GM12878 (cell line): Measurements from ENCODE around the gene RSPH1. TPM values are rescaled to one million over a fixed set of nuclear protein-coding genes. Genes with fewer than 3 reads are reported as not detected.

Experiments
- ATAC-seq: fragments of 200-7000 bp; cut with Tn5 transposase; 3 replicates; pipeline ENCODE4 v1.9.1; 2020; ENCODE audit warnings: mild to moderate bottlenecking, moderate library complexity
- BruUV-seq: library from RNA; stranded (reverse); fragments of 400-500 nt; replicated peaks from 2 replicates; lab custom pipeline; 2021; lab: Mats Ljungman, UMichigan
- CTCF ChIA-PET: fragments of 300-600 bp; sonication (Branson Sonifier 250); formaldehyde crosslinking; extraction: SDS; loops from one replicate; lab custom pipeline; 2021; ENCODE audit warnings: inconsistent platforms; lab: Yijun Ruan, JAX
- POLR2A ChIA-PET: fragments of 350-600 bp; formaldehyde crosslinking; extraction: SDS; loops from one replicate; lab custom pipeline; 2021; ENCODE audit warnings: inconsistent platforms; lab: Charles Lee
- RAD21 ChIA-PET: fragments of 300-600 bp; sonication (Branson Sonifier 250); formaldehyde crosslinking; loops from one replicate; lab custom pipeline; 2023; ENCODE audit warnings: antibody characterized with exemption; ENCODE audit not compliant: unreplicated experiment; lab: Charles Lee
- SMC1A ChIA-PET: fragments of 300-600 bp; sonication (Branson Sonifier 250); formaldehyde crosslinking; loops from one replicate; lab custom pipeline; 2023; ENCODE audit not compliant: unreplicated experiment, uncharacterized antibody; lab: Charles Lee
- DNase-seq: peaks from one replicate; pipeline ENCODE4 v3.0.0-alpha.2; 2011; ENCODE audit warnings: low read depth, low spot score
- FAIRE-seq: peaks from 3 replicates; lab custom pipeline; 2011; peaks lifted over from hg19 to GRCh38; lab: Jason Lieb, UNC
- H2AFZ ChIP-seq: 2 replicates; pipeline ENCODE4 v1.6.0; 2011; ENCODE audit warnings: low read depth, low read length, control low read depth; ENCODE audit not compliant: control insufficient read depth
- H3K27ac ChIP-seq: 2 replicates; pipeline ENCODE4 v1.5.1; 2011; ENCODE audit warnings: control low read depth; ENCODE audit not compliant: control insufficient read depth, insufficient read depth
- H3K27me3 ChIP-seq, 2 experiments: replicated peaks in 1 of 2; 2 replicates each; pipeline versions ENCODE4 v1.6.0 to v1.6.1; 2011; ENCODE audit warnings: low read length in 1 of 2; ENCODE audit not compliant: control insufficient read depth in 2 of 2, insufficient read depth in 2 of 2
- H3K36me3 ChIP-seq, 2 experiments: 2 replicates each; pipeline ENCODE4 v1.5.1; 2011; ENCODE audit warnings: low read length in 1 of 2; ENCODE audit not compliant: control insufficient read depth in 2 of 2, insufficient read depth in 2 of 2
- H3K4me1 ChIP-seq: 2 replicates; pipeline ENCODE4 v1.6.1; 2011; ENCODE audit warnings: mild to moderate bottlenecking, low read length, moderate library complexity, mixed read lengths; ENCODE audit not compliant: control insufficient read depth, insufficient read depth
- H3K4me2 ChIP-seq: 2 replicates; pipeline ENCODE4 v1.6.0; 2011; ENCODE audit warnings: control low read depth; ENCODE audit not compliant: control insufficient read depth, insufficient read depth
- H3K4me3 ChIP-seq: fragments of 200-600 bp; sonication (generic); 2 replicates; pipeline ENCODE4 v1.5.1; 2016
- H3K79me2 ChIP-seq: 2 replicates; pipeline ENCODE4 v1.6.0; 2011; ENCODE audit warnings: low read length; ENCODE audit not compliant: control insufficient read depth, insufficient read depth
- H3K9ac ChIP-seq: 2 replicates; pipeline ENCODE4 v1.8.0; 2011; ENCODE audit warnings: low read length, control low read depth, mixed read lengths; ENCODE audit not compliant: control insufficient read depth, insufficient read depth
- H3K9me3 ChIP-seq: replicated peaks from 3 replicates; pipeline ENCODE4 v1.5.1; 2011; ENCODE audit warnings: mild to moderate bottlenecking, low read length; ENCODE audit not compliant: control insufficient read depth, insufficient read depth
- H4K20me1 ChIP-seq: 2 replicates; pipeline ENCODE4 v1.6.0; 2011; ENCODE audit not compliant: control insufficient read depth, insufficient read depth
- ATF7 ChIP-seq: fragments of 450-650 bp; IDR thresholded peaks from 2 replicates; pipeline ENCODE4 v1.6.1; 2016; ENCODE audit warnings: low read depth, mild to moderate bottlenecking
- BACH1 ChIP-seq: fragments of 450-650 bp; IDR thresholded peaks from 2 replicates; pipeline ENCODE4 v1.6.1; 2017; ENCODE audit warnings: mild to moderate bottlenecking, borderline replicate concordance
- BCL11A ChIP-seq: IDR thresholded peaks from 2 replicates; pipeline ENCODE4 v1.6.1; 2011; ENCODE audit warnings: low read depth, low read length
- BHLHE40 ChIP-seq, 2 experiments: fragments of 450-650 bp in 1 of 2; IDR thresholded peaks; 2 replicates each; pipeline ENCODE4 v1.6.1; 2011 to 2017; ENCODE audit warnings: low read depth in 2 of 2, borderline replicate concordance in 1 of 2, improper control_type of control experiment in 1 of 2, low read length in 1 of 2, mild to moderate bottlenecking in 1 of 2
- BRCA1 ChIP-seq: IDR thresholded peaks from 2 replicates; pipeline ENCODE4 v1.6.1; 2011; ENCODE audit warnings: low read depth, low read length, improper control_type of control experiment
- CREB1 ChIP-seq: IDR thresholded peaks from 2 replicates; pipeline ENCODE4 v1.6.1; 2012; ENCODE audit warnings: low read depth, mild to moderate bottlenecking, inconsistent platforms
- CREM ChIP-seq: IDR thresholded peaks from 2 replicates; pipeline ENCODE4 v1.6.1; 2014; ENCODE audit warnings: antibody characterized with exemption, low read depth
- HDGF ChIP-seq: fragments of 450-650 bp; IDR thresholded peaks from 2 replicates; pipeline ENCODE4 v1.6.1; 2016; ENCODE audit warnings: antibody characterized with exemption
- MTA2 ChIP-seq: fragments of 450-650 bp; IDR thresholded peaks from 2 replicates; pipeline ENCODE4 v1.6.1; 2016; ENCODE audit warnings: low read depth, mild to moderate bottlenecking, moderate library complexity
- NR2F1 ChIP-seq: fragments of 450-650 bp; conservative IDR thresholded peaks from 2 replicates; pipeline ENCODE4 v1.6.1; 2017; ENCODE audit warnings: mild to moderate bottlenecking
- PAX8 ChIP-seq: fragments of 450-650 bp; IDR thresholded peaks from 2 replicates; pipeline ENCODE4 v1.6.1; 2017; ENCODE audit warnings: mild to moderate bottlenecking, moderate library complexity
- RAD51 ChIP-seq: fragments of 450-650 bp; IDR thresholded peaks from 2 replicates; pipeline ENCODE4 v1.6.1; 2016; ENCODE audit warnings: moderate library complexity, mild to moderate bottlenecking, inconsistent platforms
- RCOR1 ChIP-seq: conservative IDR thresholded peaks from 2 replicates; pipeline ENCODE4 v1.6.1; 2012; ENCODE audit warnings: low read depth, low read length, improper control_type of control experiment
- SIN3A ChIP-seq: IDR thresholded peaks from 2 replicates; pipeline ENCODE4 v1.6.1; 2012; ENCODE audit warnings: low read depth, low read length, improper control_type of control experiment
- SUPT20H ChIP-seq: IDR thresholded peaks from 2 replicates; pipeline ENCODE4 v1.6.1; 2011; ENCODE audit warnings: low read depth, mild to moderate bottlenecking, low read length, moderate library complexity, borderline replicate concordance; ENCODE audit not compliant: control insufficient read depth
- WGBS: methylation state at CpG from one replicate; pipeline ENCODE4 v1.1.6; 2016; ENCODE audit warnings: low lambda C conversion rate; ENCODE audit not compliant: insufficient replicate concordance, insufficient coverage; ENCODE audit errors: missing lambda C conversion rate; 5-methylcytosine and 5-hydroxymethylcytosine counted together
- in situ Hi-C: fragments of 300-500 bp; cut with MboI; formaldehyde crosslinking; loops from 9 replicates; pipeline ENCODE4 v1.14.3; 2018; ENCODE audit warnings: mixed read lengths
- intact Hi-C: fragments of 100-400 bp; cut with micrococcal nuclease; formaldehyde crosslinking; loops from one replicate; pipeline ENCODE4 v1.14.2; 2022; ENCODE audit not compliant: unreplicated experiment
- polyA plus RNA-seq, 11 experiments: library from polyadenylated mRNA; depleted of rRNA in 4 of 11; unstranded in 6 of 11; stranded (reverse) in 5 of 11; fragments of >200 nt; fragmentation: Nextera tagmentation in 4 of 11; fragmentation: Illumina TruSeq in 1 of 11; extraction: Ambion mirVana in 4 of 11; extraction: Trizol in 1 of 11; gene quantifications; 1 replicate in 1 of 11; 2 replicates in 10 of 11; pipeline versions ENCODE4 v1.2.1 to v1.2.3, GENCODE V29; 2011 to 2016; ENCODE audit warnings: inconsistent platforms in 2 of 11, missing spikeins in 2 of 11, low read depth in 1 of 11
- total RNA-seq, 4 experiments: library from RNA; depleted of rRNA in 3 of 4; stranded (reverse); fragments of >200 nt in 3 of 4; fragmentation: Illumina TruSeq in 1 of 4; extraction: Trizol in 1 of 4; gene quantifications; 2 replicates each; pipeline versions ENCODE4 v1.2.1 to v1.2.3, GENCODE V29; 2013 to 2021
- TF ChIP-seq, protein P1 (sequence below): fragments of 450-650 bp; IDR thresholded peaks from 2 replicates; pipeline ENCODE4 v1.6.1; 2017; ENCODE audit warnings: low read depth, mild to moderate bottlenecking, moderate library complexity
- TF ChIP-seq, protein P2 (sequence below): fragments of 450-650 bp; IDR thresholded peaks from 2 replicates; pipeline ENCODE4 v1.6.1; 2017; ENCODE audit warnings: antibody characterized with exemption, mild to moderate bottlenecking, moderate library complexity
- TF ChIP-seq, protein P3 (sequence below): IDR thresholded peaks from 2 replicates; pipeline ENCODE4 v1.6.1; 2011; ENCODE audit warnings: borderline replicate concordance, low read depth, mild to moderate bottlenecking, moderate library complexity, mixed read lengths, low read length; ENCODE audit not compliant: insufficient read depth; ENCODE audit errors: extremely low read length

RSPH1 gene
- total and polyA plus RNA-seq, 10 of the 15 experiments (the other 5 are each of a cell fraction or from before 2014, with no cell fraction given) = 0.11 to 1.4 (median 0.38) TPM

DNA sequence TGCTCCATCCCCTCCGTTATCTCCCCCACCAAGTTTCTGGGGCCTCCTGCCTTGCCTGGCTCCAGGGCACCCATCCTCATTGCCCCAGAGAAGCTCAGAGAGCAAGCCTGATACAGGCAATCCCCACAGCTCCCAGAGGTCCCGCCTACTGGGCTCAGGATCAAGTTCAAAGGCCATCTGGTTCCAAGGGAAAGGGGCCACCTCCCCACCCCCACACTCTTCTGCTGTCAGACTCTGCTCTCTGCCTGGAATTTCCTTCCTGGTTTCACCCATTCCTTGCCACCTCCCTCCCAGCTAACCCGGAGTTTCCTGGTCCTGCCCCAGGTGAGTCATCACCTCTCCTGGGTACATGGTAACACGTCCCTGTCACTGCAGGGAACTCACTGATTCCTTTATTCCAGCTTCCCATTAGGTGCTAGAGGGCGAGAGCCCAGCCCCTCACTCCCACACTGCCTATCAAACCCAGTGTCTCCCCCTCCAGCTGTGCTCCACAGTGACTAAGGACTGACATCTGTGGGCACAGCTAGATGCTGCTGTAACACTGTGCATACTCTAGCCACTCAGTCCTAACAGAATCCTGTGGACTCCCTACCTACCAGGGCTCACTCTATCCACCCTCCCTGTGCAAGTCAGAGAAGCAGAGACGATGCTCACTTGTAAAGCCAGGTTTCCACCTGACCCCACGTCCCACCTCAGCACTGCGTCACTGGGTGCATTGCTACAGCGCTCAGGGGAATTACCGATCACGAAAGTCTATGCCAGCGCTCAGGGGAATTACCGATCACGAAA, 21.8 kb downstream of the RSPH1 start:
- Histone ChIP-seq H3K4me3 (no peak overlapping the region), H2AFZ (no peak overlapping the region), H3K27ac (peak overlapping the region; percentile 20; the same call in 1 of the 2 replicates), H3K9ac (no peak overlapping the region), H3K79me2 (no peaks in the 10 kb centered on the region), H4K20me1 (no peaks in the 10 kb centered on the region), H3K27me3 (no peaks in the 10 kb centered on the region), H3K4me2 (peak overlapping the region; percentile 57), H3K36me3 (no peaks in the 10 kb centered on the region), H3K4me1 (peaks cover 53% of the 10 kb centered on the region), H3K9me3 (no peaks in the 10 kb centered on the region; the same call in 2 of the 3 replicates)
- WGBS = 14% methylated on average over 14 of the region's 14 CpGs
- ChIA-PET SMC1A (interaction anchor here (0.6 to 2.7 kb wide), 8 partner anchors 13 to 250 kb away, joined by 3 to 29 read pairs (median 4); no protein-coding TSS in a partner anchor), CTCF (interaction anchor here (1.0 to 6.4 kb wide), 4 partner anchors 14 to 61 kb away, joined by 3 to 71 read pairs (median 6); no protein-coding TSS in a partner anchor), RAD21 (interaction anchor here (0.7 to 7.1 kb wide), 9 partner anchors 18 to 64 kb away, joined by 3 to 58 read pairs (median 4); no protein-coding TSS in a partner anchor), POLR2A (interaction anchor here (0.6 to 2.0 kb wide), 4 partner anchors 12 to 64 kb away, joined by 3 to 7 read pairs (median 5); no protein-coding TSS in a partner anchor)
- ATAC-seq = peak; percentile 83
- FAIRE-seq = peak; percentile 77
- in situ Hi-C loops (no loop called here), intact Hi-C loops (no loop called here)
- no TSS peak for BruUV-seq
- DNase-seq = no peak
- TF ChIP-seq MTA2 (peak; percentile 61; the same call in 1 of the 2 replicates), PAX8 (no peak), BCL11A (0 out of 2 replicates have a peak, but pooled peaks have one; percentile 4), SUPT20H (no peak), BRCA1 (no peak), BACH1 (peak; percentile 10; the same call in 1 of the 2 replicates), BHLHE40 (IDR thresholded peaks at IDR 0.05; ENCODE audit: borderline replicate concordance in 1 of 2, low read depth in 2 of 2, low read length in 1 of 2) (peak in 1 of 2 experiments; percentile 13; a peak in 1 of 4 replicates), SIN3A (no peak), RAD51 (0 out of 2 replicates have a peak, but pooled peaks have one; percentile 25), NR2F1 (0 out of 2 replicates have a peak, but pooled peaks have one; percentile 24), ATF7 (peak; percentile 55), CREM (peak; percentile 74; the same call in 1 of the 2 replicates), CREB1 (peak; percentile 79), RCOR1 (0 out of 2 replicates have a peak, but pooled peaks have one; percentile 11), HDGF (peak; percentile 78; the same call in 1 of the 2 replicates)
- TF ChIP-seq, protein P1, sequence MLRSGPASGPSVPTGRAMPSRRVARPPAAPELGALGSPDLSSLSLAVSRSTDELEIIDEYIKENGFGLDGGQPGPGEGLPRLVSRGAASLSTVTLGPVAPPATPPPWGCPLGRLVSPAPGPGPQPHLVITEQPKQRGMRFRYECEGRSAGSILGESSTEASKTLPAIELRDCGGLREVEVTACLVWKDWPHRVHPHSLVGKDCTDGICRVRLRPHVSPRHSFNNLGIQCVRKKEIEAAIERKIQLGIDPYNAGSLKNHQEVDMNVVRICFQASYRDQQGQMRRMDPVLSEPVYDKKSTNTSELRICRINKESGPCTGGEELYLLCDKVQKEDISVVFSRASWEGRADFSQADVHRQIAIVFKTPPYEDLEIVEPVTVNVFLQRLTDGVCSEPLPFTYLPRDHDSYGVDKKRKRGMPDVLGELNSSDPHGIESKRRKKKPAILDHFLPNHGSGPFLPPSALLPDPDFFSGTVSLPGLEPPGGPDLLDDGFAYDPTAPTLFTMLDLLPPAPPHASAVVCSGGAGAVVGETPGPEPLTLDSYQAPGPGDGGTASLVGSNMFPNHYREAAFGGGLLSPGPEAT = 0 out of 2 replicates have a peak, but pooled peaks have one; percentile 21
- TF ChIP-seq, protein P2, sequence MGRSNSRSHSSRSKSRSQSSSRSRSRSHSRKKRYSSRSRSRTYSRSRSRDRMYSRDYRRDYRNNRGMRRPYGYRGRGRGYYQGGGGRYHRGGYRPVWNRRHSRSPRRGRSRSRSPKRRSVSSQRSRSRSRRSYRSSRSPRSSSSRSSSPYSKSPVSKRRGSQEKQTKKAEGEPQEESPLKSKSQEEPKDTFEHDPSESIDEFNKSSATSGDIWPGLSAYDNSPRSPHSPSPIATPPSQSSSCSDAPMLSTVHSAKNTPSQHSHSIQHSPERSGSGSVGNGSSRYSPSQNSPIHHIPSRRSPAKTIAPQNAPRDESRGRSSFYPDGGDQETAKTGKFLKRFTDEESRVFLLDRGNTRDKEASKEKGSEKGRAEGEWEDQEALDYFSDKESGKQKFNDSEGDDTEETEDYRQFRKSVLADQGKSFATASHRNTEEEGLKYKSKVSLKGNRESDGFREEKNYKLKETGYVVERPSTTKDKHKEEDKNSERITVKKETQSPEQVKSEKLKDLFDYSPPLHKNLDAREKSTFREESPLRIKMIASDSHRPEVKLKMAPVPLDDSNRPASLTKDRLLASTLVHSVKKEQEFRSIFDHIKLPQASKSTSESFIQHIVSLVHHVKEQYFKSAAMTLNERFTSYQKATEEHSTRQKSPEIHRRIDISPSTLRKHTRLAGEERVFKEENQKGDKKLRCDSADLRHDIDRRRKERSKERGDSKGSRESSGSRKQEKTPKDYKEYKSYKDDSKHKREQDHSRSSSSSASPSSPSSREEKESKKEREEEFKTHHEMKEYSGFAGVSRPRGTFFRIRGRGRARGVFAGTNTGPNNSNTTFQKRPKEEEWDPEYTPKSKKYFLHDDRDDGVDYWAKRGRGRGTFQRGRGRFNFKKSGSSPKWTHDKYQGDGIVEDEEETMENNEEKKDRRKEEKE = no peak
- TF ChIP-seq, protein P3, sequence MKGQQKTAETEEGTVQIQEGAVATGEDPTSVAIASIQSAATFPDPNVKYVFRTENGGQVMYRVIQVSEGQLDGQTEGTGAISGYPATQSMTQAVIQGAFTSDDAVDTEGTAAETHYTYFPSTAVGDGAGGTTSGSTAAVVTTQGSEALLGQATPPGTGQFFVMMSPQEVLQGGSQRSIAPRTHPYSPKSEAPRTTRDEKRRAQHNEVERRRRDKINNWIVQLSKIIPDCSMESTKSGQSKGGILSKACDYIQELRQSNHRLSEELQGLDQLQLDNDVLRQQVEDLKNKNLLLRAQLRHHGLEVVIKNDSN = no peak
